HepG2 (cell line): ENCODE data around the gene MOK. TPM values are rescaled to one million over a fixed set of nuclear protein-coding genes. Genes with fewer than 3 reads are reported as not detected.
A peak's percentile ranks its signal among the peaks of the same experiment; 100 is the strongest.

Experiments used
- PRDM10 ChIP-seq: sonication (generic); formaldehyde crosslinking; IDR thresholded peaks from 2 replicates; pipeline ENCODE4 v1.4.0; 2020; ENCODE audit warnings: low read depth, missing genetic modification reagents
- ZNF18 ChIP-seq: sonication (generic); formaldehyde crosslinking; IDR thresholded peaks from 2 replicates; pipeline ENCODE4 v1.8.0; 2022; ENCODE audit warnings: mild to moderate bottlenecking, missing genetic modification reagents; ENCODE audit not compliant: insufficient replicate concordance
- ZNF740 ChIP-seq: sonication (generic); formaldehyde crosslinking; IDR thresholded peaks from 2 replicates; pipeline ENCODE4 v1.4.0; 2020; ENCODE audit warnings: missing genetic modification reagents
- polyA plus RNA-seq, 8 experiments: library from polyadenylated mRNA; depleted of rRNA in 3 of 8; stranded (reverse) in 7 of 8; unstranded in 1 of 8; fragments of >200 nt; fragmentation: Illumina TruSeq in 4 of 8; extraction: Trizol in 4 of 8; gene quantifications; 2 replicates each; pipeline versions ENCODE4 v1.2.1 to v1.2.3, GENCODE V29; 2011 to 2016; ENCODE audit warnings: low read depth in 4 of 8, missing spikeins in 1 of 8, mixed read lengths in 1 of 8; ENCODE audit not compliant: insufficient read depth in 1 of 8
- total RNA-seq, 5 experiments: library from RNA; depleted of rRNA; stranded (reverse); fragments of >200 nt; fragmentation: Illumina TruSeq; extraction: Trizol; gene quantifications; 2 replicates each; pipeline ENCODE4 v1.2.3, GENCODE V29; 2016; ENCODE audit warnings: low read depth in 1 of 5
- TF ChIP-seq, protein P1 (sequence below): sonication (generic); formaldehyde crosslinking; IDR thresholded peaks from 2 replicates; pipeline ENCODE4 v1.8.0; 2022; ENCODE audit warnings: mild to moderate bottlenecking, missing genetic modification reagents, moderate library complexity

Gene MOK
- total and polyA plus RNA-seq, 2 of the 13 experiments (the other 11 are each of a cell fraction or from before 2014, with no cell fraction given) = 15.3 to 16.9 TPM

GRCh38 chr14:102317564-102318248, 12.7 kb upstream of the MOK start (continued):
- TF ChIP-seq, protein P1, sequence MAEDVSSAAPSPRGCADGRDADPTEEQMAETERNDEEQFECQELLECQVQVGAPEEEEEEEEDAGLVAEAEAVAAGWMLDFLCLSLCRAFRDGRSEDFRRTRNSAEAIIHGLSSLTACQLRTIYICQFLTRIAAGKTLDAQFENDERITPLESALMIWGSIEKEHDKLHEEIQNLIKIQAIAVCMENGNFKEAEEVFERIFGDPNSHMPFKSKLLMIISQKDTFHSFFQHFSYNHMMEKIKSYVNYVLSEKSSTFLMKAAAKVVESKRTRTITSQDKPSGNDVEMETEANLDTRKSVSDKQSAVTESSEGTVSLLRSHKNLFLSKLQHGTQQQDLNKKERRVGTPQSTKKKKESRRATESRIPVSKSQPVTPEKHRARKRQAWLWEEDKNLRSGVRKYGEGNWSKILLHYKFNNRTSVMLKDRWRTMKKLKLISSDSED (CRISPR knock-in tag) = no peak
- no peak for TF ChIP-seq ZNF740
- TF ChIP-seq PRDM10 (CRISPR knock-in tag) = no peak
- peak; percentile 13 for TF ChIP-seq ZNF18 (CRISPR knock-in tag)
- TF ChIP-seq, all 625 proteins: peak for 29
